GM21529 (cell line): ENCODE data around the gene GPC5.
"Not testable (repeated sequence)": the region's sequence is repeated elsewhere in the genome, so short reads cannot be mapped to it uniquely, and the experiment has no call there.

Source experiments
- ATAC-seq: cut with Tn5 transposase; IDR thresholded peaks from one replicate; pipeline ENCODE4 v1.9.1; 2021; ENCODE audit not compliant: unreplicated experiment

GPC5 gene

DNA sequence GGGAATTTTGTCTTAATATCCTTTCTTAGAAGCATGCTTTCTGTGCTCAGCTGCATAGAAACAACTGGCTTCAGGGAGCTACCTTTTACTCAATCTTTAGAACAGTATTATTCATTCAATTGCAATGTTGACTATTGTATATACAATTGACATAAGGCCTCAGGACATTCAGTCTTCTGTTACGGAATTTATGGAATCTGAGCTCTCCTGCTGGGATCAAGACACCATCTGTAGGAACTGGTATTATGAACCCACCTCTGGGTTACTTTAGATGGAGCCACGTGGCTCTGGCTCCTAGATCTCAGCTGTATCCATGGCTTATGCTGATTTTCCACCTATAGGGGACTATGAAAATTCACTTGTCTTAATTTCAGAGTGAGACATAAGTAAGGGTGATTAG lies 1112.0 kb downstream of the GPC5 start:
- no peak for ATAC-seq

DNA sequence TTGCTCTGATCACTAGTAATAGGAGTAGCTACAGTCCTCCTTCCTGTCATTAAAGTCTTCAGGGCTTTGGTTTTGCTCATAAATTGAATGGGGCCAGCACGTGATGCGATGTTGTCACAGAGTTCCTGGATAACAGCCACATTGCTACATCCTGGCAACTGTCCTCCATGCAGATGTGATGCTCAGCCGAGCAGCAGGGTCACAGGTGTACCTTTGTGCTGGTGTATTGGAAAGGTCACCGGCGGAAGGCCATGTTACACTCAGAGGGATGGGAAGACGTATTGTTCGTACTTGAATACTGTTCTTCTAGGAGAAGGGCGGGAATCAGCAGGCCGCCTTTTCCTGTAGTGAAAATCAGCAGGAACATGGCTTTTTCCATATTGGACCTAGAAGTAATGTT lies 1114.4 kb downstream of the GPC5 start:
- ATAC-seq, result no peak

DNA sequence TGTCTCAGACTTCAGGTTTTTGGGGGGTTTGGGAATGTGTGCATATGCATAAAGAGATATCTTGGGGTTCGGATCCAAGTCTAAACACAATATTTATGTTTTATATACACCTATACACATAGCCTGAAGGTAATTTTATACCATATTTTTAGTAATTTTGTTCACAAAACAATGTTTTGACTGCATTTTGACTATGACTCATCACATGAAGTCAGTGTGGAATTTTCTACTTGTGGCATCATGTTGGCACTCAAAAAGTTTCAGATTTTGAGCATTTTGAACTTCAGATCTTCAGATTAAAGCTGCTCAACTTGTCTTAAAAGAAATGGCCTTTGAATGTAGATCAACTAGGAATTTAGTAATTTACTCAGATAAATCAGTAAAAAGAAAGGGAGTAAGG lies 1115.3 kb downstream of the GPC5 start:
- no peak for ATAC-seq

DNA sequence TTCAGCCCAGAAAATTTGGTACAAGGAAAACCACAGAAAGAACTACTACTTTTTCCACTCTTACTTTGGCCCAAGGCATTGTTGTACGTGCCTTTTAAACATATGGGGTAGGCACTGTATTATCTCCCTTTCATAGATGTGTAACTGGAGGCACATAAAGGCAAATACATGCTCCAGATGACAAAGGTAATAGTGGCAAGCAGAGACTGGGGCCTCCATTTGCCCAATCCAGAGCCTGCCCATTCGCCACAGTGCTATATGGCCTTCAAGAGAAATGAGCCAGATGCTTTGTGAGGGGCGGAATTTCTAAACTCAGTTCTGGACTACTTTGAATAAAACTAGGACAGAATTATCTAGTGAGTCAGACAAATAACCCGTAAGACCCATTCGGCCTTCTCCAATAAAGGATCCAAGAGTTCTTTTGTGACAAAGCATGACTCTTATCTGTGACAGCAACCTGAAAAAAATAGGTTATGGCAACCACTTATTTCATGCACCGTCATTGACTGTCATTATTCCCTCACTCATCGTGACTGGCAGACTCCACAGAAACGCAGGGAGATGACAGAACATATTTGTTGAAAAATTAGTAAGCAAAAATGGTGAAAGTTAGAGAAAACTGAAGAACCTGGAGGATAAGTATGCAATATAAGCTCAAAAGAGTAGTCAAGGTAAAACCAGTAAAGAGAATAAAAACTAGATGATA lies 1116.2 kb downstream of the GPC5 start:
- ATAC-seq, result no peak

DNA sequence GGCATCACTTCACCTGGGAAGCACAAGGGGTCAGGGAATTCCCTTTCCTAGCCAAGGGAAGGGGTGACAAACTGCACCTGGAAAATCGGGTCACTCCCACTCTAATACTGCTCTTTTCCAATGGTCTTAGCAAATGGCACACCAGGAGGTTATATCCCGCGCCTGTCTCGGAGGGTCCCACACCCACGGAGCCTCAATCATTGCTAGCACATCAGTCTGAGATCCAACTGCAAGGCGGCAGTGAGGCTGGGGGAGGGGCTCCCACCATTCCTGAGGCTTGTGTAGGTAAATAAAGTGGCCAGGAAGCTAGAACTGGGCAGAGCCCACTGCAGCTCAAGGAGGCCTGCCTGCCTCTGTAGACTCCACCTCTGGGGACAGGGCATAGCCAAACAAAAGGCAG lies 1118.5 kb downstream of the GPC5 start:
- not testable (repeated sequence) for ATAC-seq

DNA sequence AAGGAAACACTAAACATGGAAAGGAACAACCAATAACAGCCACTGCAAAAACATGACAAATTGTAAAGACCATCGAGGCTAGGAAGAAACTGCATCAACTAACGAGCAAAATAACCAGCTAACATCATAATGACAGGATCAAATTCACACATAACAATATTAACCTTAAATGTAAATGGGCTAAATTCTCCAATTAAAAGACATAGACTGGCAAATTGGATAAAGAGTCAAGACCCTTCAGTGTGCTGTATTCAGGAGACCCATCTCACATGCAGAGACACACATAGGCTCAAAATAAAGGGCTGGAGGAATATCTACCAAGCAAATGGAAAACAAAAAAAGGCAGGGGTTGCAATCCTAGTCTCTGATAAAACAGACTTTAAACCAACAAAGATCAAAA lies 1120.2 kb downstream of the GPC5 start:
- not testable (repeated sequence) for ATAC-seq

DNA sequence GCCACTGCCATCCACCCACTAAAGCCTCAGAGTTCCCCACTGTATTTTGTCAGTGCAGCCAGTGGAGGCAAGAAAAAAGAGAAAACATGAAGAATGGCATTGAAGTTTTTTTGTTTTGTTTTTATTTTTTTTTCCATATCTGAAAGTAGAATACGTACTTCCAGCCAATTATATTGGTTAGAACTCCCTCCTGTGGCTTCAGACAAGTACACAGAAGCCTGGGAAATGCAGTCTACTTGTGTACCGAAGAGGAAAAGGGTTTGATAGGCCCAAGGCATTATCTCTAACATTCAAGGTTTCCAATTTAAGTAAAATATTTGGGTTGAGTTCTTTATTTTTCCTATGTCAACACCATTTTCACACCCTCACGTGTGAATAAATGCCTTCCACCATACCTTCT lies 1131.9 kb downstream of the GPC5 start:
- ATAC-seq, result no peak

DNA sequence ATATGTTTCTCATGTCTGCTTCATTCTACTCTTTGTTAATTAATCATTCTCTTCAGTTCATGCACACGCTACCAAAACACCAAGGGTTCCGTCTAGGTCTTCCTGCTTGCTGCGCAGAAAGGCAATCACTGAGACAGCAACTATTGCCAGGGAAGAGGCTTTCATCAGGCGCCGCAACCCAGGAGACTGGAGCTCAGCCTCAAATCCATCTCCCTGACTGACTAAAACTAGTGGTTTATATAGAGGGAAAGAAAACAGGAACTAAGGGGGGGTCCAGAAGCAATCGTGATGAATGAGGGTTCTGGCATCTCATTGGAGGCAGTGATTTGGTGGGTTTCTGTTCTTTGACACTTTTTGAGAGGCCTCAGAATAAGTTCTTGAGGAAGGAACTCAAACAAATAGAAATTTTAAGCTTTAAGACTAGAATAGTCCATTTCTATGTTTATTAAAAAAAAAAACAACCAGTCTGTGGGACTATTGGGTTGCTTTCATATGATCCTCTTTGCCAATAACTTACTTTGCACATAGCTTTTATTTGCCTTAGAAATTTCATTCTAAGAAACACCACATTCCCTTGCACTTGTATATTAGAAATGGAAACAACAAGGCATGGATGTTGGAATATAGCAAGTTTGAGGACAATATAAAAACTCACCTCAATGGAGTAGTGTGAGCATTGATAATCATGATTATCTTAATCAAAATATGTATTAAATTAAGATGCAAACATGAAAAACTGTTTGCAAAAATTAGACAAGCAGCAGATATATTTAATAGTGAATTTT lies 1137.0 kb downstream of the GPC5 start:
- no peak for ATAC-seq

DNA sequence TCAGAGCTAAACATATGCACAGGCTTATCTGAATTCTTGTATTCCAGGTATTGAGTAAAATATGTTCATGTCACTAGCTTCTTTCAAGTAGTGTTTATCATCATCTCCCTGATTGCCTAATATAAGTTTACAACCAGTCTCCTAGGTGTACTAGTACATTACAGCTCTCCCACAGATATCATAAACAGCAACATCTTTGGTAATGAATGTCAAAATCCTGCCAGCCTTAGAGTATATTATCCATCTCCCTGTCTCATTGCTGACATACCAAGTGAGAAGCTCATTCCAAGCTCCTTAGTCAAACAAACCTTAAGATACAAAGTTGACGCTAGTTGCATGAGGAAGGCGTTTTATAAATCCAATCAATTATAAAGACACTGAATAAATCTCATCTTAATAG lies 1139.0 kb downstream of the GPC5 start:
- ATAC-seq, result no peak

DNA sequence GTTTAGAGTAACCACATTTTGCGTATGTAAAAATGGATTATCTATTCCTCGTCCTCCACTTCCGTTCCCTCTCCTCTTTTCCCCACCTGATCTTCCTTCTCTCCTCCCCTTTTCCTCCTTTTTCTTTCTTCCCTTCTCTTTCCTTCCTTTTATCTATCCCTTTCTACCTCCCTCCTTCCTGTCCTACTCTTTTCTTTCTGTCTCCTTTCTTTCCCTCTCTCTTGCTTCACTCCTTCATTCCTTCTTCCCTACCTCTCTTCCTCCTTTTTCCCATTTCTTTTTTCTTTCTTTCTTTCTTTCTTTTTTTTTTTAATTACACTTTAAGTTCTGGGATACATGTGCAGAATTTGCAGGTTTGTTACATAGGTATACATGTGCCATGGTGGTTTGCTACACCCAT lies 1139.7 kb downstream of the GPC5 start:
- ATAC-seq, result no peak

DNA sequence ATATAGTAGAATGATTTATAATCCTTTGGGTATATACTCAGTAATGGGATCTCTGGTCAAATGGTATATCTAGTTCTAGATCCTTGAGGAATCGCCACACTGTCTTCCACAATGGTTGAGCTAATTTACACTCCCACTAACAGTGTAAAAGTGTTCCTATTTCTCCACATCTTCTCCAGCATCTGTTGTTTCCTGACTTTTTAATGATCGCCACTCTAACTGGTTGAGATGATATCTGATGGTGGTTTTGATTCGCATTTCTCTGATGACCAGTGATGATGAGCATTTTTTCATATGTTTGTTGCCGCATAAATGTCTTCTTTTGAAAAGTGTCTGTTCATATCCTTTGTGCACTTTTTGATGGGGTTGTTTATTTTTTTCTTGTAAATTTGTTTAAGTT lies 1140.7 kb downstream of the GPC5 start:
- ATAC-seq, result not testable (repeated sequence)

DNA sequence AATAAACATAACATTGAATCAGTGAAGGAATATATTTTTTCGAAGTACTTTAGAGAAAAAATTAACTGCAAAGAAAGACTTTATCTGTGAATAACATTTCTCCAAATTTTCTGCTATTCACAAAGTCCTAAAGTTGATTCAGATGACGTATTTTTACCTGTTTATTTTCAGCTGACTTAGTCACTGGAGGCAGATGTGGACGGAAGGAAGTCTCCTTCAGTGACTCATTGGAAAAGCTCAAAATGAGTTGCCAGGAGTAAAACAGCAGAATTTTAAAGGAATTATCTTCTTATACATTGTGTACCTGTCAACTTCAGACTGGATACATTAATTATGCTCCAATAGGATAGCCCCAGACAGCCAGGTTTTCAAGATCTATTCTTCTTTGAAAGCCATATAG lies 1148.8 kb downstream of the GPC5 start:
- ATAC-seq, result no peak

DNA sequence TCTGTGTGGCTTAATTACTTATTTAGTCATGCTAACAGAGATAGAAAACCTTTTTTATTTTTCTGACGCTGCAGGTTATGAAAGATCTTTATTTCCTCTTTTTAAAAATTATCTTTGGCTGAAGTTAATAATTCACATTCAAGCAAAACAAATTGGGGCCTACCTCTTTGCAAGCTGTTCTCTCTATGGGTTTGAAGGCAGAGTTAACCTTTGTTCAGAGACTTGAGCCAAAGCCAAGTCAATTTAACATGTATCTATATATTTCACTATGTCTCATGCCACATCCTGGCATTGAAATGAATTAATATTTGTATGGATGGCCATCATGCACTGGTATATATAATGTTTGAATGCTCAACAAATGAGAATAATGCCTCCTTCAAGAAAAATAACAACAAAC lies 1150.9 kb downstream of the GPC5 start:
- no peak for ATAC-seq

DNA sequence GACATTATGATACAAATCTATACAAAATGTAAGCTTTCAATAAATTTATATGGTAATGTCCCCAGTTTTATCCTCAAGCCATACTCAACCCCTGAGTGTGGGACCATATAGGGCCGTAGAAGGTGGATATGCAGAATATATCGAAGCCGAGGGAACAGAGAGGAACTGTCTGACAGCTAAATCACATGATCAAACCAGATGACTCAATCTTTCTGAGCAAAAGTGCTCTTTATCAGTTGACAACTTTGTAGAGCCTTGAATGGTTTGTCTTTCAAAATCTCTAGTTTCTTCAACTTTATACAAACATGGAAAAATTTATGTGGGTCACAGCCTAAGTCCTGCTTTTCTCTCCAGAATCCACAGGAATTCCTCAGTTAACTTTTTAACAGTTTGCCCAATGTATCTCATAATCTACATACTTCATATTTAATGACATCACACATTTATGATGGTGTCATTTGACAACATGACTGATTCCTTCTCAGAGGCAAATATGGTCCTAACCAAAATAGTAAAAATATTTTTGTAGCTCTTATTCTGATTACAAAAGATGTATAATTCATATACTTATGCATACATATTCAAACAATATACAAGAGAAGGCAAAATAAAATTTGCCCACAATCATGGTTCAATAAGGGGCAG lies 1155.2 kb downstream of the GPC5 start:
- ATAC-seq, result no peak

DNA sequence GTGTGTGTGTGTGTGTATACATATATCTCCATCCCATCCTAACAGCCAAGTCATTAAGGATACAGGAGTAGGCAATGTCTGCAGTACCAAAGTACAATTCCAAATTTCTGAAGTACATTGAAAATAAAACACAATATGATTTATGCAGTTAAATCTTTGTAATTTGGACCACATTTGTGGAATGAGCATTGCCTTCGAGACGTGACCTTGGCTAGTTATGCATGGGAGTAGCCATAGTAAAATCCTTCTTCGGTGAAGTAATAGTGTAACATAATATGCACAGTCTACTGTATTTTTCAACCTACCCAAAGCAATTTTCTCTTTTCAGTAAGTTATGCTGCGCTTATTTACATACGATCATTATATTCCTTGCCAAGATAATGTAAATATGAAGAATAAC lies 1162.5 kb downstream of the GPC5 start:
- ATAC-seq, result no peak

DNA sequence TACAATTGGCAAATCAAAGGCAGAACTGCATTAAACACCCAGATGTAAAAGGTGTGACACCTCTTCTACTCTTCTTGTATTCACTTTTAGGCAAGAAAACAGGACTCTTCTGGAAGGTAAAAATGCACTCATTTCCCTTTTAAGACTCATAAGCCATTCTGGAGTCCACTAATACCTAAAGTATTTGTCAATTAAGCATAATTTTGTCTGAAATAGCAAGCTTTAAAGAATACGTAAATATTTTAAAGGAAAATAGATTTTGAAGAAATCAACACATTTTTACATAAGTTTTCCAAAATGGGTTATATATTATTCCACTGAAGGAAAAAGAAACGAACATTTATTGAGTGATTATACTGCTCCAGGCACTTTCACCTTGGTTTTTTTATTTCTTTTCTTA lies 1166.5 kb downstream of the GPC5 start:
- no peak for ATAC-seq

DNA sequence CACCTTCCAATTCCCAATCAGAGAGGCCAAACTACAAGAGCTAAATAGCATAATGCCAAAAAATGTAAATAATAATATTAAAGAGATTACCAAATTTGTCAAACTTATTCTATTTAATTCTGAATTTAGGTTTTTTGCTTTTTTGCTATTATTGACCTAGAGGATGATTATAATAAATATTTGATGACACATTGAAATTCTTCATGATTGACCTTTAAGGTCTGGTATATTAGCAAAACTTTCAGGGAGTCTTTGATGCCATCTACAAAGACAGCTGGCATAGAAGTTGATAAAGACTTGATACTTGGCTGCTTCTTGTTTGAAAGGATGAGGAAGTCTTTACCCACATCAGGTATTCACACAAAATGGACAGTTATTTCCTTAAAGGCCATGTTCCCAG lies 1168.3 kb downstream of the GPC5 start:
- ATAC-seq, result no peak

DNA sequence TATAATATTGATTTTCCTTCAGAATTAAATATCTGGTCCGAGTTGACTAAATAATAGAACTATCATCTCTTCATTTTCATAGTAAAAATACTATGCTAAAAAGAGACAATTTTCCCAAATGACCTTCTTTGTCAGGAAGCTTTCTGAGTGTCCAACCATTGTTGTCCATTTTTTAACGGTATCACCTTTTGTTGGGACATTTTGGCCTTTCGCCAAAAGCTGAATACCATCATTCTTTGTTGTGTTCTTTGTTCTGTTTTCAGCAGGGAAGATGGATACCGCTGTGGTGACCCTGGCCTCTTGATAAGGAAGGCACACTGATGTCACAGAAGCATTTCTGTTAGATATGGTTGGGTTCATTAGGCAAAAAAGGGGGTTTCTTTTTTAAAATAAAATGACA lies 1173.8 kb downstream of the GPC5 start:
- no peak for ATAC-seq

DNA sequence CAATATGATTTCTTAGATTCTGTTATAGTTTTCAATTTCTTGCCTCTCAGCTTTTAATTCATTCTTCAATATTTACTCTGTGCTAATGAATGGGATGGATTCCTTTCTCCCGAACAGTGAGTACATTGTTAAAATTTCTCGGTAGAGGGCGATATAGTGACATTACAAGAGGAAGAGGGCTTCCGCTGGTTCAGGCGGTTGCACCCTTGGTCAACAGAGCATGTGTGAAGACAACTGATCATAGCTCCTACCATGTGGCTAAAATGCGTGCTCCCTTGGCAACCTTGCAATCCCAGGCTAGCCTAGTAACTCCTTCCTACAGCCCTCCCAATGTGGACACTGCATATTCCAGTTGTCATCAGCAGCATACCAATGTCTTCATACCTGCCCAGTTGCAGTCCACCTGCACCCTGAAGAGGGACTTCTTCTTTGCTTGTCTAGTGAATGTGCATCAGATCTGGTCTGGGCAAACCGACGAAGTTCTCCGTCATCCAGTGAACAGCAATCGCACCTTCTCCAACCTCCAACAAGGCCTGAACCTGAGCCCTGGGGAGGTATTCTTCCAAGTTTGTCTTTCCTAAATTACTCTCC lies 1175.1 kb downstream of the GPC5 start:
- ATAC-seq, result peak; percentile 53

DNA sequence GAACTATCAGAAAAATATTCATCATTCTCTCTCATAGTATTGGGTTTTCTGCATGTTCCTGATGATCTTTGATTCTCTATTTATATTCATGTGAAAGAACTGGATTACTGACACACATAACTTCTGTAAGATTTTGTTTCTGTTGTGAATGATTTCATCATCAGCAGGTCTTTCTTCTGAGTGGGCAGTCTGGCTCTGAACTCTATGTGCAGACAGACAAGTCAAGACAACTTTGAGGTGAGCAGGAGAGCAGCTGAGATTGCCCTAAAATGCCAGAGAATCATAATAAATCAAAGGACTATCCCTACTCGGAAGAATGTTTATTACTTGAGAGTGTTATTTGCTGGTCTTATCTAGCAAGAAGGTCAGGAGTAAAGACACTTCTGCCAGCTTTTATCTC lies 1176.1 kb downstream of the GPC5 start:
- no peak for ATAC-seq

DNA sequence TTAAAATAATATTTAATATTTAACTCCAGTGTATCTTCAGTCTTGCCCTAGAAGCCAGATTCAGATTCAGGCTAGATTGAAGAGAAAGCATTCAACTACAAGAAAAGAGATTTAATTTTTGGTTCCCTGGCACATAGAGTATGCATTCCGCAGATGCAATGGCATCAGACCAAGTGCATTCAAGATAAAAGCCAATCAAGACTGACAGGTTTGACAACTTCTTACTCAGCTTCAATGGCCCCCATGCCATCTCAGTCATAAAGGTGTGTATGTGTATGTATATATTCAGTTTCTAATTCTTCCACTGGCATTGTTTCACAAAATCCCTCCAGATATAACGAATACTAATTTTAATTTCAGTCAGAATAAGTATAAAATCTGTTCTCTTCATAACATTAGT lies 1177.4 kb downstream of the GPC5 start:
- ATAC-seq, result no peak

DNA sequence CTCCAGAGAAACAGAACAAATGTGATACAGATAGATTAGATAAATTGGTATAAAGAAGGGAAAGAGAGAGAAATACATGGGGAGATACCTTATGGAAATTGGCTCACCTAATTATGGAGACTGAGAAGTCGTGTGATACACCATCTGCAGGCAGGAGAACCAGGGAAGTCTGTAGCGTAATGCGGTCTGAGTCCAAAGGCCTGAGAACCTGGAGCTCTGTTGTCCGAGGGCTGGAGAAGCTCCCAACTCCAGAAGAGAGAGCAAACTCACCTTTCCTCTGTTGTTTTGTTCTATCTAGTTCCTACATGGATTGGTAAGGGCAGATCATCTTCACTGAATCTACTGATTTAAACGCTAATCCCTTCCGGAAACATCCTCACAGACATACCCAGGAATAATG lies 1179.9 kb downstream of the GPC5 start:
- no peak for ATAC-seq
